ENCODE measurements around the gene PTPRT.

DNA sequence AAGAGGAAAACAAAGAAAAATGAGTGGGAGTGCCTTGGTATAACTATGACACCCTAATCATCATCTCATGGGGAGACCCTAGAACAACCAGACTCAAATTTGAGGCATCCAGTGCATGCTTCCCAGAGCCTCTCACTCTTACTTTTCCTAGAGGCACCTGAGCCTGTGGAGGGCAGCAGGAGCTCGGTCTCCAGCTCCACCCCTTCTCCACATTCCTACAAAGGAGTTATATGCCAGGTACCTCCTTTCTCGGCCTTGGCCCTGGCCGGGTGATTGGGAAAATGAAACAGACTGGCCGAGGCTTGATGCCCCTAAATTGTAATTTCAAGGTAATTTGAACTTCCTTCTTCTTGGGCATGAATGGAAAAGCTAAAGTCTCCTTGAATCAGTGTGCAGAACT, 810.3 kb downstream of the PTPRT start:
- TF ChIP-seq, protein P1, sequence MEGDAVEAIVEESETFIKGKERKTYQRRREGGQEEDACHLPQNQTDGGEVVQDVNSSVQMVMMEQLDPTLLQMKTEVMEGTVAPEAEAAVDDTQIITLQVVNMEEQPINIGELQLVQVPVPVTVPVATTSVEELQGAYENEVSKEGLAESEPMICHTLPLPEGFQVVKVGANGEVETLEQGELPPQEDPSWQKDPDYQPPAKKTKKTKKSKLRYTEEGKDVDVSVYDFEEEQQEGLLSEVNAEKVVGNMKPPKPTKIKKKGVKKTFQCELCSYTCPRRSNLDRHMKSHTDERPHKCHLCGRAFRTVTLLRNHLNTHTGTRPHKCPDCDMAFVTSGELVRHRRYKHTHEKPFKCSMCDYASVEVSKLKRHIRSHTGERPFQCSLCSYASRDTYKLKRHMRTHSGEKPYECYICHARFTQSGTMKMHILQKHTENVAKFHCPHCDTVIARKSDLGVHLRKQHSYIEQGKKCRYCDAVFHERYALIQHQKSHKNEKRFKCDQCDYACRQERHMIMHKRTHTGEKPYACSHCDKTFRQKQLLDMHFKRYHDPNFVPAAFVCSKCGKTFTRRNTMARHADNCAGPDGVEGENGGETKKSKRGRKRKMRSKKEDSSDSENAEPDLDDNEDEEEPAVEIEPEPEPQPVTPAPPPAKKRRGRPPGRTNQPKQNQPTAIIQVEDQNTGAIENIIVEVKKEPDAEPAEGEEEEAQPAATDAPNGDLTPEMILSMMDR (IDR thresholded peaks at IDR 0.05) = no peak
- TF ChIP-seq EP300 (IDR thresholded peaks at IDR 0.05) = no peak

All from gastroesophageal sphincter (tissue), 3 donors.